ENCODE measurements around the gene PNKD.
A peak's percentile ranks its signal among the peaks of the same experiment; 100 is the strongest.

Gene PNKD

GRCh38 chr2:218345491-218346236 lies 75.3 kb downstream of the PNKD start:
- H3K9ac ChIP-seq, result no peak overlapping the region
- no peaks in the 10 kb centered on the region for H4K20me1 ChIP-seq
- no peak overlapping the region for H3K27ac ChIP-seq
- H3K9me3 ChIP-seq, result peaks cover 19% of the 10 kb centered on the region
- H3K4me2 ChIP-seq, result no peak overlapping the region
- no peaks in the 10 kb centered on the region for H3K36me3 ChIP-seq
- TF ChIP-seq Cebpa-rat (IDR thresholded peaks at IDR 0.05), result no peak
- H3K4me1 ChIP-seq, result peaks cover 22% of the 10 kb centered on the region
- H3K4me3 ChIP-seq, result no peak overlapping the region
- no peaks in the 10 kb centered on the region for H3K27me3 ChIP-seq

GRCh38 chr2:218347172-218347571 lies 76.9 kb downstream of the PNKD start:
- Histone ChIP-seq H3K4me2 (no peak overlapping the region), H4K20me1 (no peaks in the 10 kb centered on the region), H3K9me3 (peaks cover 34% of the 10 kb centered on the region), H3K9ac (no peak overlapping the region), H3K36me3 (no peaks in the 10 kb centered on the region), H3K27me3 (no peaks in the 10 kb centered on the region), H3K4me3 (no peak overlapping the region), H3K4me1 (peaks cover 14% of the 10 kb centered on the region; the same call in 1 of the 2 replicates), H3K27ac (no peak overlapping the region)
- no peak for TF ChIP-seq Cebpa-rat (IDR thresholded peaks at IDR 0.05)

DNA sequence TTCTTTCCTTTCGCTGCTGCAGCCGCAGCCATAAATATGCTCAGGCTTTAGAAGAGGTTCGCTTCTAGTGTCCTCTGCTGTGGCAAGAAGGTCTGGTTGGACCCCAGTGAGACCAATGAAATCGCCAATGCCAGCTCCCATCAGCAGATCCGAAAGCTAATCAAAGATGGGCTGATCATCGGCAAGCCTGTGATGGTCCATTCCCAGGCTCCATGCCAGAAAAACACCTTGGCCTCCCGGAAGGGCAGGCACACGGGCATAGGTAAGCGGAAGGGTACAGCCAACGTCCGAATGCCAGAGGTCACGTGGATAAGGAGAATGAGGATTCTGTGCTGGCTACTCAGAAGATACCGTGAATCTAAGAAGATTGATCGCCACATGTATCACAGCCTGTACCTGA lies 83.7 kb downstream of the PNKD start:
- Histone ChIP-seq H3K27me3 (no peaks in the 10 kb centered on the region), H3K4me3 (no peak overlapping the region), H3K4me2 (no peak overlapping the region), H3K4me1 (no peaks in the 10 kb centered on the region), H3K36me3 (no peaks in the 10 kb centered on the region), H3K27ac (no peak overlapping the region), H3K9me3 (peaks cover 34% of the 10 kb centered on the region), H3K9ac (no peak overlapping the region), H4K20me1 (no peaks in the 10 kb centered on the region)
- TF ChIP-seq Cebpa-rat (IDR thresholded peaks at IDR 0.05), result no peak

- Histone ChIP-seq H3K4me1 (peaks cover 9% of the 10 kb centered on the region), H3K36me3 (no peaks in the 10 kb centered on the region), H3K4me3 (no peak overlapping the region), H4K20me1 (no peaks in the 10 kb centered on the region), H3K27ac (no peak overlapping the region), H3K27me3 (no peaks in the 10 kb centered on the region), H3K9ac (no peak overlapping the region), H3K9me3 (peaks cover 26% of the 10 kb centered on the region), H3K4me2 (no peak overlapping the region)
- no peak for TF ChIP-seq Cebpa-rat (IDR thresholded peaks at IDR 0.05)
Measured at GRCh38 chr2:218354850-218355443, 84.6 kb downstream of the PNKD start.

GRCh38 chr2:218357236-218358177 lies 87.2 kb downstream of the PNKD start:
- no peak for TF ChIP-seq Cebpa-rat (IDR thresholded peaks at IDR 0.05)
- Histone ChIP-seq H3K4me1 (peaks cover 26% of the 10 kb centered on the region), H3K4me2 (peak overlapping the region; percentile 5; the same call in 1 of the 2 replicates), H3K9me3 (peaks cover under 1% of the 10 kb centered on the region), H3K27me3 (no peaks in the 10 kb centered on the region), H3K36me3 (no peaks in the 10 kb centered on the region), H4K20me1 (no peaks in the 10 kb centered on the region), H3K27ac (0 out of 2 replicates have a peak overlapping the region, but pooled peaks have one; percentile 13), H3K4me3 (no peak overlapping the region), H3K9ac (no peak overlapping the region)

DNA sequence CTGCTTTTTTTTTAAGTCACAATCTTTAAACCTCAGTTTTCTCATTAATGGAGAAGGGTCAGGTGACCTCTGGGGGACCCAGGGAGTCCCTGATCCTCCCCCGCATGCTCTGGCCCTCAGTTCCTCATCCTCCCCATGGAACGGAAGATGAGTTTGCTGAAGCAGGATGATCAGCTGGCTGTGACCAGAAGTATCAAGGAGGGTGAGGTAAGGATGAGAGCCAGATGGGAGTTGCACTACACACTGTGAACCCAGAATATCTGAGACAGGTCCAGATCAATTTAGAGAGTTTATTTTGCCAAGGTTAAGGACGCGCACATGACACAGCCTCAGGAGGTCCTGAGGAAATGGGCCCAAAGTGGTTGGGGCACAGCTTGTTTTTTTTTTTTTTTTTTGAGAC lies 90.1 kb downstream of the PNKD start:
- no peaks in the 10 kb centered on the region for H3K36me3 ChIP-seq
- no peaks in the 10 kb centered on the region for H3K27me3 ChIP-seq
- H3K27ac ChIP-seq, result no peak overlapping the region
- peak overlapping the region; percentile 43 for H3K4me2 ChIP-seq
- no peaks in the 10 kb centered on the region for H4K20me1 ChIP-seq
- no peaks in the 10 kb centered on the region for H3K9me3 ChIP-seq
- H3K4me1 ChIP-seq, result peaks cover 38% of the 10 kb centered on the region
- H3K9ac ChIP-seq, result no peak overlapping the region
- no peak overlapping the region for H3K4me3 ChIP-seq
- no peak for TF ChIP-seq Cebpa-rat (IDR thresholded peaks at IDR 0.05)

- Histone ChIP-seq H3K9me3 (peaks cover 4% of the 10 kb centered on the region; the same call in 1 of the 2 replicates), H3K4me3 (no peak overlapping the region), H3K4me2 (peak overlapping the region; percentile 55), H4K20me1 (no peaks in the 10 kb centered on the region), H3K9ac (no peak overlapping the region), H3K27me3 (no peaks in the 10 kb centered on the region), H3K36me3 (no peaks in the 10 kb centered on the region), H3K27ac (no peak overlapping the region), H3K4me1 (peaks cover 49% of the 10 kb centered on the region)
- no peak for TF ChIP-seq Cebpa-rat (IDR thresholded peaks at IDR 0.05)
Measured at GRCh38 chr2:218362606-218363005, 92.3 kb downstream of the PNKD start.

DNA sequence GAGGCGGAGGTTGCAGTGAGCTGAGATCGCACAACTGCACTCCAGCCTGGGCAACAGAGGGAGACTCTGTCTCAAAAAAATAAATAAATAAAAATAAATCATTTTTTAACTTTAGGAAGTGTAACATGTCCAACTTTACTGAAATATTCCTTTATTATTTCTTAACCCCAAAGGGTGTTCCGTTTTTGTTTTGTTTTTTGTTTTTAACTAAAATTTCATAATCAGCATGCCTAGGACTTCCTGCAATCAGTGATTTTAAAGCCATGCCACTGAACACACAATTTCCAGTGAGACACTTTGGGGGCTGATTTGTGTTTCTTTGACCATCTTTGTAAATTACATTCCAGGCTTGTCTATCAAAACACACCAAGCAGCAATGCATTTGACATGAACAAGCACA lies 93.4 kb downstream of the PNKD start:
- peaks cover 4% of the 10 kb centered on the region; the same call in 1 of the 2 replicates for H3K9me3 ChIP-seq
- H3K36me3 ChIP-seq, result no peaks in the 10 kb centered on the region
- H4K20me1 ChIP-seq, result no peaks in the 10 kb centered on the region
- H3K4me3 ChIP-seq, result no peak overlapping the region
- H3K9ac ChIP-seq, result no peak overlapping the region
- no peaks in the 10 kb centered on the region for H3K27me3 ChIP-seq
- TF ChIP-seq Cebpa-rat (IDR thresholded peaks at IDR 0.05), result no peak
- 0 out of 2 replicates have a peak overlapping the region, but pooled peaks have one; percentile 55 for H3K4me2 ChIP-seq
- peaks cover 61% of the 10 kb centered on the region for H3K4me1 ChIP-seq
- H3K27ac ChIP-seq, result no peak overlapping the region

- peaks cover 4% of the 10 kb centered on the region; the same call in 1 of the 2 replicates for H3K9me3 ChIP-seq
- H3K9ac ChIP-seq, result no peak overlapping the region
- no peak overlapping the region for H3K4me3 ChIP-seq
- peaks cover 64% of the 10 kb centered on the region for H3K4me1 ChIP-seq
- no peaks in the 10 kb centered on the region for H3K27me3 ChIP-seq
- H4K20me1 ChIP-seq, result no peaks in the 10 kb centered on the region
- TF ChIP-seq Cebpa-rat (IDR thresholded peaks at IDR 0.05), result no peak
- H3K4me2 ChIP-seq, result no peak overlapping the region
- H3K27ac ChIP-seq, result no peak overlapping the region
- H3K36me3 ChIP-seq, result no peaks in the 10 kb centered on the region
Measured at GRCh38 chr2:218364196-218364595, 93.9 kb downstream of the PNKD start.
